ENCODE measurements around the gene PTCRA.
A peak's percentile ranks its signal among the peaks of the same experiment; 100 is the strongest.
"Not testable (repeated sequence)": the region's sequence is repeated elsewhere in the genome, so short reads cannot be mapped to it uniquely, and the experiment has no call there.

PTCRA gene, protein sequence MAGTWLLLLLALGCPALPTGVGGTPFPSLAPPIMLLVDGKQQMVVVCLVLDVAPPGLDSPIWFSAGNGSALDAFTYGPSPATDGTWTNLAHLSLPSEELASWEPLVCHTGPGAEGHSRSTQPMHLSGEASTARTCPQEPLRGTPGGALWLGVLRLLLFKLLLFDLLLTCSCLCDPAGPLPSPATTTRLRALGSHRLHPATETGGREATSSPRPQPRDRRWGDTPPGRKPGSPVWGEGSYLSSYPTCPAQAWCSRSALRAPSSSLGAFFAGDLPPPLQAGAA

DNA sequence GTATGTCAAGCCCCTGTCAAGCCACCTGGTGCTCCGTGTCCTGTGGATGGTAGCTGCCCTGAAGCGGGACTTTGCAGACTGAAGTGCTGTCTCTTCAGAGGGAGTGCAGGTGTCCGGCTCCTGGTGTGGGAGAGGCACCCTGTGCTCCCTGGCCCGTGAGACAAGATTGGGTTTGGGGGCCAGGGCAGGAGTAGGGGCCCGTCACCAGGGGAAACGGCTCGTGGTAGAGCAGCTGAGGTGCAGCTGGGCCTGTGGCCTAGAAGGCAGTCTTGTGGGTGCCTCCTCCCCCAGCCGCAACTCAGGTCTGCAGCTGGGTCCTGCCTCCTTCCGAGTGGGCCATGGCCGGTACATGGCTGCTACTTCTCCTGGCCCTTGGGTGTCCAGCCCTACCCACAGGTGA is at the start of gene PTCRA:
Gene PTCRA (plus strand): TSS at position 322 of the 400 bp plus-strand sequence. CDS start 17 bp downstream, at position 339.
- DNase-seq (no peak), ATAC-seq (peak; percentile 42)
- Mint-ChIP-seq H3K4me1 (peaks cover 15% of the 10 kb centered on the region), H3K27ac (peak within 1 kb of the TSS in 1 of 2 donors; percentile 71), H3K27me3 (peaks cover 29% of the 10 kb centered on the region), H3K4me3 (no peak within 1 kb of the TSS), H3K9me3 (no peaks in the 10 kb centered on the region)

DNA sequence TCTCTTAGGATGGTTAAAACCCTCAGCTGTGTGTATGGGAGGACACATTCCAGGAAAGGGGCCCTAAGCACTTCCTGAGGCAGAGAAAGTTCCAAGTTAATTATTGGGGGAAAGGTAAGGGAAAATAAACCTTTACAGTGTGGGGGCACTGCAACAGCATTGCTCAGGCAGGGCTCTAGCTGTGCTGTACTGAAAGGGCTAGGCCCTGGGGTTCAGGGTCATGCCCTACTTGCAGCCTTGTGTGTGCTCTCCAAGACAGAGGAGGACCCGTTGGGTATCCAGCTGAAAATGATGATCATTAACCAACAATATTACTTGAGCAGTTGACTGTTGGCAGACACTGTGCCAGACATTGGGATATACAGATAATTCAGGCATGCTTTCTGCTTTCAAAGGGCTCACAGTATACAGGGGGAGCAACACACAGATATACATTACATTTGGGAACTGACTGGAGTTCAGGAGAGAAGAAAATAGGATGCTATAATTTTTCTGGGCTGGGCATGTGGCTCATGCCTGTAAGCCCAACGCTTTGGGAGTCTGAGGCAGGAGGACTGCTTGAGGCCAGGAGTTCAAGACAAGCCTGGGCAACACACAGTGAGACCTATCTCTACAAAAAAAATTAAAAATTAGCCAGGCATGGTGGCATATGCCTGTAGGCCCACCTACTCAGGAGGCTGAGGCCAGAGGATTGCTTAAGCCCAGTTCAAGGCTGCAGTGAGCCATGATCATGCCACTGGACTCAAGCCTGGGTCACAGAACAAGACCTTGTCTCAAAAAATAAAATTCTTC is 45.5 kb upstream of the PTCRA start:
- no peak overlapping the region for H3K4me3 Mint-ChIP-seq
- DNase-seq (no peak), ATAC-seq (no peak)
- H3K4me1 Mint-ChIP-seq: peaks cover 5% of the 10 kb centered on the region
- no peaks in the 10 kb centered on the region for H3K9me3 Mint-ChIP-seq
- H3K27ac Mint-ChIP-seq: peak overlapping the region; percentile 37 to 55
- H3K27me3 Mint-ChIP-seq: no peaks in the 10 kb centered on the region

DNA sequence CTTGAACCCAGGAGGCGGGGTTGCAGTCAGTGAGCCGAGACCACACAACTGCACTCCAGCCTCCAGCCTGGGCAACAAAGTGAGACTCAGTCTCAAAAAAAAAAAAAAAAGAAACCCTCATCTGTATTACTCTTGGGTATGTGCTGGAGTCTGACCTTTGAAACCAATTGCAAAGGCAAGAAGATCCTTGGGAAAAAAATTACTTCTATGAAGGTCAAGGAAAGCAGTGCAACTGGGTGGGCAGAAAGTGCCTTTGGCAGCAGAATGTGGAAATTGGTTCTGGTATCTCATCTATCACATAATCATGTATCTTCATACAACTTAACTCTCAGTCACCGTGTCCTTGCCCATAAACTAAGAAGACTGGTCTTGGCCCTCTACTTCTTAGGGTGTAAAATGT is 44.1 kb upstream of the PTCRA start:
- ATAC-seq (no peak), DNase-seq (no peak)
- peaks cover 5% of the 10 kb centered on the region for H3K4me1 Mint-ChIP-seq
- no peaks in the 10 kb centered on the region for H3K27me3 Mint-ChIP-seq
- H3K9me3 Mint-ChIP-seq: no peaks in the 10 kb centered on the region
- no peak overlapping the region for H3K4me3 Mint-ChIP-seq
- H3K27ac Mint-ChIP-seq: no peak overlapping the region

DNA sequence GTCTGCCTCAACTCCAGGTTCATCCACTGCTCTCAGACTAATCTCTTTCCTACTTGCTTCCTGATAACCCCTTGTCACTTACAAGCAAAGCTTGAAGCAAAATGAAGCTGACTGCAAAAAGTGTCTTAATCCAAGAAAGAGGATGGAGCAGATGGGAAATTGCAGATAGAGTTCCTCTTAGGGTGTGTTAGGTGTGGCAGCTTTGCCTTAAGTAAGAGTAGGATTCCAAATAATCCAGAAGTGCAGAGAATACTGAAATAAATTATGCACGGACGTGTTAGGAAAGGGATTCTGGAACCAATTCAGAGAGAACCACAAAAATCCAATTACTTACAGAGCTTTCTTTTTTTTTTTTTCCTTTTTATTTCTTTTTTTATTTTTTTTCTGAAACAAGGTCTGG is 42.5 kb upstream of the PTCRA start:
- Mint-ChIP-seq H3K4me1 (peaks cover 5% of the 10 kb centered on the region), H3K27ac (no peak overlapping the region), H3K4me3 (no peak overlapping the region), H3K9me3 (no peaks in the 10 kb centered on the region), H3K27me3 (no peaks in the 10 kb centered on the region)
- ATAC-seq (no peak), DNase-seq (no peak)

DNA sequence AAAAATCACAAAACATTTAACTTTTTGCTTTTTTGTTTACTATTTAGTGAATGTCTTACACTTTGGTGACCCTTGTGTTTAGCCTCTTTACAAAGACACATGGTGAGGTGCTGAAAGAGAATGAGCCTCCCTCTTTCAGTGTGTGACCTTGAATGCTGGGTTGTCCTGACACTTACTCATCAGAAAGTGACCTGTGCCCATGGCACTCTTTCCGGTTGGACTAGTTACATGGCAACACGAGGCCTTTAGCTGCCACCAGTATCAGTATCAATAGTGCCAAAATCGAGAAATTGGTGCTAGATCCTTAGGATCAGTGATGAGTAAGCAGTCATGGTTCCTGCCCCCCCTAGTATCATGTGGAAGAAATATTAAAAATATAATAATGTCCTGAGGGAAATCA is 38.2 kb upstream of the PTCRA start:
- no peaks in the 10 kb centered on the region for H3K9me3 Mint-ChIP-seq
- H3K27me3 Mint-ChIP-seq: no peaks in the 10 kb centered on the region
- peak overlapping the region in 1 of 2 donors; percentile 42 for H3K27ac Mint-ChIP-seq
- H3K4me3 Mint-ChIP-seq: peak overlapping the region in 1 of 2 donors; percentile 29
- peaks cover 19% of the 10 kb centered on the region for H3K4me1 Mint-ChIP-seq
- no peak for DNase-seq
- ATAC-seq: no peak

DNA sequence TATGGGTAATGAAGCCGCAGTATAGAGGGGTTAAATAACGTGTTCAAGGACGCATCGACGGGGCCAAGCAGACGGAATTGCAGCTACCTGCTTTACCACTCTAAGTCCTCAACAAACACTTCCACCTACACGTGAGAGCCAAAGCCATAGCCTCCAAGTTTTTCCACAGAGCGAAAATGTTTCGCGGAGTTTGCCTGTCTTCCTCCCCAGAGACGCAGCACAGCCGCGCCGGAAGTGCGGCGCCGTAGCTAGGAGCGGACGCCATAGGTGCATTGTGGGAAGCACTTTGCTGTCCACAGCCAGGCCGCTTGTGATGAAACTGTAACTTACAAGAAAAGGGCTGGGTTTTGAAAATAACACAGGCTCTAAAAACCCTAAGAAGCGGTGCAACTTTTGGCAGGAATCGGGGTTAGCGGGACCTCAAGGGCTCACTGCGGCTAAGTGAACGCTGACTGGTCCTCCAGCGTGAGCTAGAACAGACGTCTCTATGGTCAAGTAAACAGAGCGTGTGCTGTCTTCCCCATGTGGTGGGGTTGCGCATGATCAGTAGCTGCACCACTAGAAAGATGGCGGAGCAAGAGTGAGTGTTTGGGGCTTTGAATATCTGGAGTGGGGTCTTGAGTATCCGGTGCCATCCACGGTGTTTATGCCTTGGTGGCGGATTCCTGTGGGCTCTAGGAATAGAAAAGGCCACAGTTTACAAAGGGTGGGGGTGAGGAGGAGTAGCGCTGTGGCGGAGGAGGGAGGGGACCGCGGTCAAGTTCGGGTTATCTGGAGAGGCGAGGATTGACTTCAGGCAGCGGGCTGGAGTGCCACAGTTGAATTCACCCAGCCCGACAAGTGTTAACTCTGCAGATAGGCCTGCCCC is 36.2 kb upstream of the PTCRA start, which contains the start of gene RPL7L1:
Gene RPL7L1 (plus strand): TSS at position 245 of the 868 bp plus-strand sequence. CDS start 295 bp downstream, at position 540.
- Mint-ChIP-seq H3K4me1 (peaks cover 36% of the 10 kb centered on the region), H3K27ac (peak within 1 kb of the TSS; percentile 100), H3K4me3 (peak within 1 kb of the TSS; percentile 92 to 100), H3K27me3 (no peaks in the 10 kb centered on the region), H3K9me3 (no peaks in the 10 kb centered on the region)
- peak; percentile 82 to 88 for DNase-seq
- ATAC-seq: peak; percentile 98

DNA sequence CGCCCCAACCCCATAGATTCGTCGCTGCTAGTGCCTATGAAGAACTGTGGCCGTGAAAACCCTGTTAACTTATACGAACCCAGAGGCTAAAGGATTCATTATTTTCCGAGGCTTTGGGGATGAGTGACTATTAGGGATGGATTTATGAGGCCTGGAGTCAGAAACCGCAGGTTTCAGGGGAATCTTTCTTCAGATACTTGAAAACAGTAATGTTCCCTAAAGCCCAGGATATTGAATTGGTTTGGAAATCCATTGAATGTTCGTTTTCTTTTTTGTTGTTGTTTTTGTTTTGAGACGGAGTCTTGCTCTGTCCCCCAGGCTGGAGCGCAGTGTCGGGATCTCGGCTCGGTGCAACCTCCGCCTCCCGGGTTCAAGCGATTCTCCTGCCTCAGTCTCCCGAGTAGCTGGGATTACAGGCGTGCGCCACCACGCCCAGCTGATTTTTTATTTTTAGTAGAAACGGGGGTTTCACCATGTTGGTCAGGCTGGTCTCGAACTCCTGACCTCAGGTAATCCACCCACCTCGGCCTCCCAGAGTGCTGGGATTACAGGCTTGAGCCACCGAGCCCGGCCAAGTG is 35.5 kb upstream of the PTCRA start:
- DNase-seq, ATAC-seq, H3K27me3 Mint-ChIP-seq, H3K9me3 Mint-ChIP-seq: not testable (repeated sequence)
- H3K4me3 Mint-ChIP-seq: peak overlapping the region; percentile 92 to 100
- H3K27ac Mint-ChIP-seq: peak overlapping the region; percentile 100
- peaks cover 38% of the 10 kb centered on the region for H3K4me1 Mint-ChIP-seq

DNA sequence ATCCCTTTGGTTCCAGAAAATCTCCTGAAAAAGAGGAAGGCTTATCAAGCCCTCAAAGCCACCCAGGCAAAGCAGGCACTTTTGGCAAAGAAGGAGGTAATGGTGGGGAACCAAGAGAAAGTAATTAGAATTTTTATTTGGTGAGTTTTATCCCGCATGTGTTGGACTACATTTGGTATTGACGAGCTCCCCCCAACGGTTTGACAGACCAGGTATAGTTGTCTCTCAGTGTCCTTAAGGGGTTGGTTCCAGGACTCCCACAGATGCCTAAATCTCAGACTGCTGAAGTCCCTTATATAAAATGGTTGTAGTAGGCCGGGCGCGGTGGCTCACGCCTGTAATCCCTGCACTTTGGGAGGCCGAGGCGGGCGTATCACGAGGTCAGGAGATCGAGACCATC is 35.0 kb upstream of the PTCRA start:
- Mint-ChIP-seq H3K4me3 (peak overlapping the region; percentile 92 to 100), H3K4me1 (peaks cover 40% of the 10 kb centered on the region), H3K27ac (peak overlapping the region; percentile 100)
- ATAC-seq, H3K9me3 Mint-ChIP-seq, H3K27me3 Mint-ChIP-seq, DNase-seq: not testable (repeated sequence)

DNA sequence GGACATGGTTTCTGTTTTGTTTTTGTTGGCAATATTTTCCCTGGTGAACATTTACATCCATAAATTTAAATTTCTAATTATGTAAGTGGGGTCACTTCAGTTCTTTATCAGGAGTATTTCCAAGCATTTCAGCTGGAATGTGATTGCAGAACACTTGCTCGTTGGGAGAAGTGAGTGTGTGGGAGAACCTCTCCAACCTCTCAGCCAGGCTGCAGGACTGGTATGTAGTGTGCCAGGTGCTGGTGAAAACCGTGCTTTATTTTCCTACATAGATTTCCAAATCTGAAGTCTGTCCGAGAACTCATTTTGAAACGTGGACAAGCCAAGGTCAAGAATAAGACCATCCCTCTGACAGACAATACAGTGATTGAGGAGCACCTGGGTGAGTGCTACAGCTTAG is 30.2 kb upstream of the PTCRA start:
- no peak for ATAC-seq
- no peak for DNase-seq

DNA sequence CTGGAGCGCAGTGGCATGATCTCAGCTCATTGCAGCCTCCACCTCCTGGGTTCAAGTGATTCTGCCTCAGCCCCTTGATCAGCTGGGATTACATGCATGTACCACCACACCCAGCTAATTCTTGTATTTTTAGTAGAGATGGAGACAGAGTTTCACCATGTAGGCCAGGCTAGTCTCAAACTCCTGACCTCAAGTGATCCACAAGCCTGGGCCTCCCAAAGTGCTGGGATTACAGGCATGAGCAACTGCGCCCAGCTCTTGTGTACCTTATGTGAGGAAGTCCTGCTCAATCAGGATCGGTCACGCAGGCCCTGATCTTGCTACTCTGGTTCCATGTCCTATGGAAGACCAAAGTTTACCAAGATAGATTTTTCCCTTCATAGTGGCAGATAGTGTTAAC is 27.7 kb upstream of the PTCRA start:
- not testable (repeated sequence) for H3K9me3 Mint-ChIP-seq
- peaks cover 64% of the 10 kb centered on the region for H3K4me1 Mint-ChIP-seq

More for the DNA sequence above, 30.2 kb upstream of the PTCRA start:
- Mint-ChIP-seq H3K27ac (peak overlapping the region in 1 of 2 donors; percentile 27), H3K4me3 (no peak overlapping the region), H3K27me3 (no peaks in the 10 kb centered on the region), H3K9me3 (no peaks in the 10 kb centered on the region), H3K4me1 (peaks cover 60% of the 10 kb centered on the region)

DNA sequence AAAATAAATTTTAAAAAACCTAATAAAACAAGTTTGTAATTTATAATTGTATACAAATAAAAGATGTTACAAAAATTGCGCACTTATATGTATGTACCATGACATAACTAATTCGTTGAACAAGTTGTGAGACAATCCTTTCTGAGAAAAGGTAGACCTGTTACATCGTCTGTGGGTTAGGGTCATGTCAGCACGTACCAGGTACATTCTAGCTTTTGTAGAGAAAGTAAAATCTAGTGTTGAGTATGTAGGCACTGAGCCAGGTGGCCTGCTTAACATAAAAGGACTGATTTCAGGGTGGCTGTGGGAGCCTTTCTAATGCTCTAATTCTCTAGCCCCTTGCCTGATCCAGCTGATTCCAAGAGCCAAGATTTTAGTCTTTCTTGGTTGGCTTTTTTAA is 26.0 kb upstream of the PTCRA start:
- no peaks in the 10 kb centered on the region for H3K9me3 Mint-ChIP-seq
- peaks cover 58% of the 10 kb centered on the region for H3K4me1 Mint-ChIP-seq
- DNase-seq (peak in 1 of 2 donors; percentile 25), ATAC-seq (peak; percentile 29)
- peak overlapping the region; percentile 90 to 96 for H3K4me3 Mint-ChIP-seq
- H3K27ac Mint-ChIP-seq: peak overlapping the region; percentile 89 to 98
- H3K27me3 Mint-ChIP-seq: no peaks in the 10 kb centered on the region

More for the DNA sequence above, 27.7 kb upstream of the PTCRA start:
- H3K27me3 Mint-ChIP-seq, ATAC-seq, H3K4me3 Mint-ChIP-seq, DNase-seq: not testable (repeated sequence)
- peak overlapping the region in 1 of 2 donors; percentile 12 for H3K27ac Mint-ChIP-seq

DNA sequence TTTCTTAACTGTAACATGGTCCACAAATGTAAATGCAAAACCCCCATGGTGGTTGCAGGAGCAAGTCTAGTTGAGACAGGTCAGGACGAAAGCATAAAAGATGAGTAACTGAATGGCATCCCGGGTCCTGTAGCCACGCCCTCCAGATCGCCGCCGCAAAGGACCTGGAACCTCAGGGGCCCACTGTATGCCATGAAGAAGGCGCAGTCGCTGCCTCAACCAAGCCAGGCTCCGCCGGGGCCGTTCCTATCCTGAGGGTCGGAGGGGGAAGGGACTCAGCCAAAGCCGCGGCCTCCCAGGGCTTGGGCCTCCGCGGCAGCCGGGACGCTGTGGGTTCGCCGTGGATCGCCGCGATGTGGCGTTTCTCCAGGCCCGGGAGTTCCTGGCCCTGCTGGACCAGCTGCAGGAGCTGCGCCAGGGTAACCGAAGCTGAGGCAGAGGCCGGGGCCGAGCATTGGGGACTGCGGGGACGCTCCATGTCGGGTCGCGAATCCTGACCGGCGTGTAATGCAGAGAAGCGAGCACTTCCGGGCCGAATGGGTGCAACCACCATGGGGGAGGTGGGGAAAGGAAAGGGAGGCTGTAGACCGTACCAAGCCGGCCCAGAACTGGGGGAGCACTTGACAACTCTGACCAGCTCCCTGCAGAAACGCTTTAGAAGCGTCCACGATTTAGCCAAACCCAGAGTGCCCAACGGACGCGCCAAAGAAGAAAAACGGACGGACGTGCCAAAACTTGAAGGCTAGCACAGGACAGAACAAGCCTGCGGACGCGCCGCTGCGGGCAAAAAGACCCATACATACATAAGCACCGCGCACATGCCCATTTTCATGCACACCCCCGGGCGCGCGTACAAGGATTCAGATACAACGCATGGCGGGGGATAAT is 25.3 kb upstream of the PTCRA start:
- H3K4me1 Mint-ChIP-seq: peaks cover 58% of the 10 kb centered on the region
- H3K27me3 Mint-ChIP-seq: no peaks in the 10 kb centered on the region
- H3K27ac Mint-ChIP-seq: peak overlapping the region; percentile 89 to 98
- peak; percentile 90 to 95 for DNase-seq
- peak; percentile 93 for ATAC-seq
- H3K4me3 Mint-ChIP-seq: peak overlapping the region; percentile 90 to 96
- no peaks in the 10 kb centered on the region for H3K9me3 Mint-ChIP-seq

DNA sequence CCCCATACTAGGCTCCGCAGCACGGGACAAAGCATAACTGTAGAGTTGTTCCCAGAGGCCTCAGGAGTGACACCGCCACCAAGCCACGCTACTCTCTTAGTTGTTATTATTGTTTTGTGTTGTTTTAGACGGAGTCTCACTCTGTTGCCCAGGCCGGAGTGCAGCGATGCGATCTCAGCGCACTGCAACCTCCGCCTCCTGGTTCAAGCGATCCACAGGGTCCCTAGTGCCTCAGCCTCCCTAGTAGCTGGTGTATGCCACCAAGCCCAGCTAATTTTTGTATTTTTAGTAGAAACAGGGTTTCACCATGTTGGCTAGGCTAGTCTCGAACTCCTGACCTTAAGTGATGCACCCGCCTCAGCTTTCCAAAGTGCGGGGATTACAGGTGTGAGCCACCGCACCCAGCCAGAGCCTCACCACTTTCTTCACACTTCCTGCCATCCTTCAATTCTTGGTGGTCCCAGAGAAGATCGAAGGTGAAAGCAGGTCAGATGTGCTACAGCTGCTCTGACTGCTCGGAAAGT is 24.6 kb upstream of the PTCRA start:
- H3K9me3 Mint-ChIP-seq: no peaks in the 10 kb centered on the region

More for the DNA sequence above, 24.6 kb upstream of the PTCRA start:
- Mint-ChIP-seq H3K27me3 (no peaks in the 10 kb centered on the region), H3K4me3 (peak overlapping the region; percentile 90 to 96), H3K4me1 (peaks cover 52% of the 10 kb centered on the region), H3K27ac (peak overlapping the region; percentile 89 to 98)
- ATAC-seq (no peak), DNase-seq (no peak)

Data from stimulated activated naive CD8-positive, alpha-beta T cell treated with anti-CD3 and anti-CD28 coated beads, Interleukin-15, amount 100 ng/mL, for 72 hours (primary cell).